Left lung (tissue), 10 donors: ENCODE results near the gene USP30. TPM values are rescaled to one million over a fixed set of nuclear protein-coding genes. Genes with fewer than 3 reads are reported as not detected.
A peak's percentile ranks its signal among the peaks of the same experiment; 100 is the strongest.

Experiments used
- ATAC-seq: fragments of 200-7000 bp; cut with Tn5 transposase; one replicate; pipeline ENCODE4 v1.9.1; 2020; ENCODE audit warnings: moderate library complexity
- DNase-seq, 4 donors: peaks; one replicate each; pipeline ENCODE4 v3.0.0-alpha.2; 2013 to 2020
- H3K27ac ChIP-seq, 2 donors: fragments of 200-600 bp; sonication (generic) in 1 of 2; one replicate each; pipeline versions ENCODE4 v1.5.0 to v1.8.0; 2020 to 2021
- H3K27me3 ChIP-seq, 2 donors: fragments of 200-600 bp; sonication (generic) in 1 of 2; one replicate each; pipeline versions ENCODE4 v1.5.0 to v1.8.0; 2020 to 2021
- H3K36me3 ChIP-seq, 2 donors: fragments of 200-600 bp; sonication (generic) in 1 of 2; one replicate each; pipeline versions ENCODE4 v1.5.0 to v1.8.0; 2020 to 2021
- H3K4me1 ChIP-seq, 2 donors: fragments of 200-600 bp; one replicate each; pipeline ENCODE4 v1.8.0; 2021
- H3K4me3 ChIP-seq, 2 donors: fragments of 200-600 bp; sonication (generic) in 1 of 2; one replicate each; pipeline versions ENCODE4 v1.5.0 to v1.8.0; 2020 to 2021; ENCODE audit warnings: mild to moderate bottlenecking in 1 of 2
- H3K9me3 ChIP-seq, 2 donors: fragments of 200-600 bp; sonication (generic) in 1 of 2; one replicate each; pipeline versions ENCODE4 v1.5.0 to v1.8.0; 2020 to 2021
- CTCF ChIP-seq, 2 donors: fragments of 200-600 bp; sonication (generic) in 1 of 2; IDR thresholded peaks; one replicate each; pipeline versions ENCODE4 v1.5.0 to v1.8.0; 2021; ENCODE audit warnings: antibody characterized with exemption in 2 of 2
- intact Hi-C, 2 donors: fragments of 100-400 bp; cut with DNase I; formaldehyde crosslinking; loops; one replicate each; pipeline versions ENCODE4 v1.11.2 to v1.14.2; 2022
- polyA plus RNA-seq, 6 donors: library from polyadenylated mRNA; unstranded; fragments of 120-200 nt; gene quantifications; one replicate each; pipeline ENCODE4 v1.2.1, GENCODE V29; 2013; ENCODE audit not compliant: insufficient read length in 6 of 6
- total RNA-seq, 2 donors: library from RNA; stranded (reverse); fragmentation: NEBNext Ultra II Directional; extraction: Animal tissue kit (Norgen Biotek cat#: 25700); gene quantifications; one replicate each; pipeline ENCODE4 v1.2.1, GENCODE V29; 2021
- donor health status: DM: no; HTN: yes; CAD: no.
- donor health status: DM: no; HTN: no; CAD: no.

The USP30 gene
- total and polyA plus RNA-seq, 8 donors = 7.1 to 28.0 (median 24.3) TPM

GRCh38 chr12:109113661-109114321 is 61.4 kb downstream of the USP30 start:
- intact Hi-C loops = loop anchor here in 1 of 2 donors (10.0 kb wide), 1 partner anchor 271 kb away; no protein-coding TSS in a partner anchor
- ATAC-seq (no peak), DNase-seq (no peak)
- peaks cover 5 to 22% of the 10 kb centered on the region in 2 donors for H3K4me1 ChIP-seq
- no peak overlapping the region for H3K27ac ChIP-seq
- H3K9me3 ChIP-seq = no peaks in the 10 kb centered on the region
- no peak for TF ChIP-seq CTCF (IDR thresholded peaks at IDR 0.05)
- no peaks in the 10 kb centered on the region for H3K27me3 ChIP-seq
- no peaks in the 10 kb centered on the region for H3K36me3 ChIP-seq
- no peak overlapping the region for H3K4me3 ChIP-seq

GRCh38 chr12:109114644-109115043 is 62.3 kb downstream of the USP30 start:
- no peaks in the 10 kb centered on the region for H3K9me3 ChIP-seq
- H3K36me3 ChIP-seq = no peaks in the 10 kb centered on the region
- DNase-seq = no peak
- intact Hi-C loops = loop anchor here in 1 of 2 donors (10.0 kb wide), 1 partner anchor 270 kb away; no protein-coding TSS in a partner anchor
- TF ChIP-seq CTCF (IDR thresholded peaks at IDR 0.05) = no peak
- no peak overlapping the region for H3K4me3 ChIP-seq
- no peaks in the 10 kb centered on the region for H3K27me3 ChIP-seq
- H3K27ac ChIP-seq = no peak overlapping the region
- peaks cover 5 to 22% of the 10 kb centered on the region in 2 donors for H3K4me1 ChIP-seq
- no peak for ATAC-seq

- Histone ChIP-seq H3K4me3 (no peak overlapping the region), H3K27ac (peak overlapping the region in 1 of 2 donors; percentile 63), H3K9me3 (no peaks in the 10 kb centered on the region), H3K36me3 (no peaks in the 10 kb centered on the region), H3K4me1 (peaks cover 5 to 22% of the 10 kb centered on the region in 2 donors), H3K27me3 (no peaks in the 10 kb centered on the region)
- intact Hi-C loops = loop anchor here in 1 of 2 donors (10.0 kb wide), 1 partner anchor 269 kb away; no protein-coding TSS in a partner anchor
- no peak for TF ChIP-seq CTCF (IDR thresholded peaks at IDR 0.05)
- DNase-seq (no peak), ATAC-seq (no peak)
Observed at GRCh38 chr12:109115404-109115757, 63.0 kb downstream of the USP30 start.

- Histone ChIP-seq H3K4me3 (no peak within 1 kb of the TSS), H3K27me3 (no peaks in the 10 kb centered on the region), H3K27ac (peak within 1 kb of the TSS; percentile 44 to 63), H3K4me1 (peaks cover 5 to 22% of the 10 kb centered on the region in 2 donors), H3K9me3 (no peaks in the 10 kb centered on the region), H3K36me3 (no peaks in the 10 kb centered on the region)
- no peak for TF ChIP-seq CTCF (IDR thresholded peaks at IDR 0.05)
- intact Hi-C loops = loop anchor here in 1 of 2 donors (10.0 kb wide), 1 partner anchor 269 kb away; no protein-coding TSS in a partner anchor
- DNase-seq = peak in 1 of 4 donors; percentile 52
- no peak for ATAC-seq
Observed at GRCh38 chr12:109115758-109116610, 63.6 kb downstream of the USP30 start, which contains the start of gene ACACB. Gene ACACB (plus strand): TSS chr12:109116587. CDS start chr12:109139406, 22,819 bp downstream.

- H3K27me3 ChIP-seq = no peaks in the 10 kb centered on the region
- intact Hi-C loops = loop anchor here in 1 of 2 donors (10.0 kb wide), 1 partner anchor 268 kb away; no protein-coding TSS in a partner anchor
- H3K36me3 ChIP-seq = no peaks in the 10 kb centered on the region
- peaks cover 5 to 22% of the 10 kb centered on the region in 2 donors for H3K4me1 ChIP-seq
- peak overlapping the region in 1 of 2 donors; percentile 63 for H3K27ac ChIP-seq
- H3K9me3 ChIP-seq = no peaks in the 10 kb centered on the region
- TF ChIP-seq CTCF (IDR thresholded peaks at IDR 0.05) = no peak
- no peak overlapping the region for H3K4me3 ChIP-seq
- DNase-seq (no peak), ATAC-seq (no peak)
Observed at GRCh38 chr12:109116611-109116949, 64.2 kb downstream of the USP30 start.
